Endothelial cell of umbilical vein (primary cell): ENCODE measurements around the gene MYLK2. TPM values are rescaled to one million over a fixed set of nuclear protein-coding genes. Genes with fewer than 3 reads are reported as not detected.

ENCODE experiments used
- BruUV-seq: library from RNA; stranded (reverse); fragments of 400-500 nt; replicated peaks from 2 replicates; lab custom pipeline; 2021; lab: Mats Ljungman, UMichigan
- CTCF ChIA-PET: fragments of 300-600, 350-600 bp; sonication (Branson Sonifier 250); formaldehyde crosslinking; loops from one replicate; lab custom pipeline; 2021; ENCODE audit warnings: antibody characterized with exemption, inconsistent platforms; lab: Charles Lee
- POLR2A ChIA-PET: fragments of 300-600, 350-600 bp; sonication (Branson Sonifier 250); formaldehyde crosslinking; loops from one replicate; lab custom pipeline; 2021; ENCODE audit warnings: antibody characterized with exemption, inconsistent platforms; lab: Charles Lee
- DNase-seq: peaks from one replicate; pipeline ENCODE4 v3.0.0-alpha.2; 2011; ENCODE audit warnings: low read depth, low spot score
- FAIRE-seq: peaks from 2 replicates; lab custom pipeline; 2011; peaks lifted over from hg19 to GRCh38; lab: Jason Lieb, UNC
- H2AFZ ChIP-seq: 2 replicates; pipeline ENCODE4 v1.6.0; 2012; ENCODE audit warnings: low read depth, low read length, control low read depth, inconsistent platforms
- H3K27ac ChIP-seq: 2 replicates; pipeline ENCODE4 v1.5.1; 2011; ENCODE audit warnings: low read depth, mild to moderate bottlenecking, control low read depth, low read length, moderate library complexity; ENCODE audit not compliant: insufficient read depth
- H3K27me3 ChIP-seq, 2 experiments: 2 replicates each; pipeline versions ENCODE4 v1.6.0 to v1.6.1; 2011; ENCODE audit warnings: low read length in 2 of 2, mixed read lengths in 1 of 2; ENCODE audit not compliant: control insufficient read depth in 2 of 2, insufficient read depth in 2 of 2
- H3K36me3 ChIP-seq, 2 experiments: 2 replicates in 1 of 2; 3 replicates in 1 of 2; pipeline ENCODE4 v1.5.1; 2011; ENCODE audit warnings: low read length in 2 of 2, mild to moderate bottlenecking in 1 of 2, moderate library complexity in 1 of 2; ENCODE audit not compliant: control insufficient read depth in 2 of 2, insufficient read depth in 2 of 2; ENCODE audit errors: extremely low read depth in 1 of 2
- H3K4me1 ChIP-seq: 3 replicates; pipeline ENCODE4 v1.5.1; 2011; ENCODE audit warnings: mild to moderate bottlenecking, low read length; ENCODE audit not compliant: control insufficient read depth, insufficient read depth; ENCODE audit errors: extremely low read depth
- H3K4me2 ChIP-seq: 2 replicates; pipeline ENCODE4 v1.6.1; 2011; ENCODE audit warnings: low read length, control low read depth, mixed read lengths; ENCODE audit not compliant: insufficient read depth
- H3K4me3 ChIP-seq, 3 experiments: fragments of 200-600 bp in 1 of 3; sonication (generic), shearing (Covaris generic) in 1 of 3; replicated peaks in 1 of 3; 2 replicates each; pipeline ENCODE4 v1.5.1; 2011 to 2016; ENCODE audit warnings: control low read depth in 3 of 3, low read length in 3 of 3, mild to moderate bottlenecking in 2 of 3, inconsistent platforms in 1 of 3, low read depth in 1 of 3, moderate library complexity in 1 of 3; ENCODE audit not compliant: insufficient read depth in 1 of 3
- H3K79me2 ChIP-seq: 2 replicates; pipeline ENCODE4 v1.6.0; 2012; ENCODE audit warnings: low read length, inconsistent platforms; ENCODE audit not compliant: control insufficient read depth, insufficient read depth
- H3K9ac ChIP-seq: replicated peaks from 2 replicates; pipeline ENCODE3; 2011; ENCODE audit warnings: low read length, control low read depth; ENCODE audit not compliant: insufficient read depth; ENCODE audit errors: extremely low read depth
- H3K9me1 ChIP-seq: replicated peaks from 3 replicates; pipeline ENCODE4 v1.6.0; 2011; ENCODE audit warnings: mild to moderate bottlenecking, low read length; ENCODE audit not compliant: control insufficient read depth, insufficient read depth; ENCODE audit errors: extremely low read depth
- H3K9me3 ChIP-seq: replicated peaks from 2 replicates; pipeline ENCODE4 v1.5.1; 2012; ENCODE audit warnings: low read length, inconsistent platforms; ENCODE audit not compliant: control insufficient read depth, insufficient read depth
- H4K20me1 ChIP-seq: replicated peaks from 2 replicates; pipeline ENCODE3; 2011; ENCODE audit warnings: mild to moderate bottlenecking, low read length; ENCODE audit not compliant: control insufficient read depth, insufficient read depth; ENCODE audit errors: extremely low read depth
- CTCF ChIP-seq, 2 donors: IDR thresholded peaks; 1 replicate in 1 of 2; 2 replicates in 1 of 2; pipeline ENCODE4 v1.5.1; 2011; ENCODE audit warnings: low read length in 2 of 2, mild to moderate bottlenecking in 2 of 2, moderate library complexity in 2 of 2, control low read depth in 1 of 2, inconsistent platforms in 1 of 2, low read depth in 1 of 2; ENCODE audit not compliant: insufficient read depth in 1 of 2; ENCODE audit errors: extremely low read depth in 1 of 2
- EZH2 ChIP-seq: IDR thresholded peaks from 2 replicates; pipeline ENCODE4 v1.6.1; 2012; ENCODE audit warnings: borderline replicate concordance, low read depth, mild to moderate bottlenecking, moderate library complexity, low read length, inconsistent platforms; ENCODE audit not compliant: severe bottlenecking
- FOS ChIP-seq: IDR thresholded peaks from 2 replicates; pipeline ENCODE4 v1.6.1; 2011; ENCODE audit warnings: mild to moderate bottlenecking, low read length, moderate library complexity, borderline replicate concordance; ENCODE audit not compliant: insufficient read depth
- GATA2 ChIP-seq: IDR thresholded peaks from 2 replicates; pipeline ENCODE4 v1.7.0; 2011; ENCODE audit warnings: low read depth, mild to moderate bottlenecking, moderate library complexity, mixed read lengths, low read length; ENCODE audit not compliant: insufficient read length, insufficient read depth
- JUN ChIP-seq: IDR thresholded peaks from 2 replicates; pipeline ENCODE4 v1.6.1; 2011; ENCODE audit warnings: borderline replicate concordance, low read depth; ENCODE audit not compliant: insufficient read length, insufficient read depth
- MAX ChIP-seq: IDR thresholded peaks from 2 replicates; pipeline ENCODE4 v1.6.1; 2011; ENCODE audit not compliant: insufficient read depth, insufficient read length
- MYC ChIP-seq: IDR thresholded peaks from one replicate; pipeline ENCODE4 v1.6.1; 2011; ENCODE audit warnings: mild to moderate bottlenecking, low read depth, low read length
- POLR2A ChIP-seq: IDR thresholded peaks from 2 replicates; pipeline ENCODE4 v1.6.1; 2012; ENCODE audit warnings: low read depth, mild to moderate bottlenecking, control low read depth, low read length
- POLR2AphosphoS5 ChIP-seq: IDR thresholded peaks from 2 replicates; pipeline ENCODE4 v1.6.1; 2012; ENCODE audit warnings: low read depth, mild to moderate bottlenecking, control low read depth, low read length, moderate library complexity; ENCODE audit not compliant: insufficient read depth
- dilution Hi-C: fragments of 300-500 bp; cut with MboI; formaldehyde crosslinking; loops from one replicate; pipeline ENCODE4 v1.15.0; 2019; ENCODE audit warnings: low sequenced_read_pairs; ENCODE audit not compliant: extremely low pct_ligation_motif_present
- intact Hi-C: fragments of 100-400 bp; cut with micrococcal nuclease; formaldehyde crosslinking; loops from one replicate; pipeline ENCODE4 v1.10.0; 2022
- polyA plus RNA-seq, 4 experiments: library from polyadenylated mRNA; depleted of rRNA in 3 of 4; stranded (reverse) in 3 of 4; unstranded in 1 of 4; fragments of >200 nt; gene quantifications; 2 replicates each; pipeline versions ENCODE4 v1.2.1 to v1.2.3, GENCODE V29; 2011 to 2012; ENCODE audit warnings: missing spikeins in 1 of 4
- total RNA-seq: library from RNA; stranded (reverse); gene quantifications from 2 replicates; pipeline ENCODE4 v1.2.3, GENCODE V29; 2021

MYLK2 gene
- total and polyA plus RNA-seq, 2 donors (not counting 3 experiments of a cell fraction or from before 2014, with no cell fraction given): 2.6 to 2.7 TPM

- BruUV-seq: no TSS peak
- Histone ChIP-seq H2AFZ (no peak overlapping the region), H3K27ac (no peak overlapping the region), H3K79me2 (no peaks in the 10 kb centered on the region), H3K4me1 (peaks cover 8% of the 10 kb centered on the region), H3K4me3 (no peak overlapping the region), H3K9me1 (no peaks in the 10 kb centered on the region), H3K27me3 (no peaks in the 10 kb centered on the region), H3K9ac (no peak overlapping the region), H3K9me3 (no peaks in the 10 kb centered on the region), H3K36me3 (no peaks in the 10 kb centered on the region), H4K20me1 (no peaks in the 10 kb centered on the region), H3K4me2 (no peak overlapping the region)
- CTCF ChIA-PET: interaction anchor here (1.3 to 2.0 kb wide), 2 partner anchors 17 to 87 kb away, joined by 3 to 4 read pairs; no protein-coding TSS in a partner anchor
- intact Hi-C loops (no loop called here), dilution Hi-C loops (no loop called here)
- no peak for FAIRE-seq
- POLR2A ChIA-PET: no interaction called here
- TF ChIP-seq MAX (no peak), JUN (no peak), GATA2 (no peak), EZH2 (no peak), CTCF (IDR thresholded peaks at IDR 0.05; ENCODE audit: extremely low read depth in 1 of 2, insufficient read depth in 1 of 2, low read depth in 1 of 2, low read length in 2 of 2) (no peak), FOS (no peak), POLR2AphosphoS5 (no peak), MYC (no peak), POLR2A (no peak)
- no peak for DNase-seq
These were observed 8.0 kb upstream of the MYLK2 start for GRCh38 chr20:31811198-31811597.
